Fibroblast of peridontal ligament (primary cell): Measurements from ENCODE around the gene ATP13A5.

Experiments
- DNase-seq: peaks from one replicate; pipeline ENCODE4 v3.0.0-alpha.2; 2010; ENCODE audit errors: extremely low read depth

Gene ATP13A5

GRCh38 chr3:193269343-193270028 is 109.1 kb downstream of the ATP13A5 start:
- no peak for DNase-seq

GRCh38 chr3:193262707-193263106 is 115.8 kb downstream of the ATP13A5 start:
- DNase-seq: no peak

- no peak for DNase-seq
These were observed 116.6 kb downstream of the ATP13A5 start for GRCh38 chr3:193261970-193262369.

- DNase-seq: no peak
These were observed 124.4 kb downstream of the ATP13A5 start for GRCh38 chr3:193253986-193254660.

- no peak for DNase-seq
These were observed 128.1 kb downstream of the ATP13A5 start for GRCh38 chr3:193250492-193250891.

GRCh38 chr3:193248848-193249468 is 129.6 kb downstream of the ATP13A5 start:
- DNase-seq: no peak

GRCh38 chr3:193243571-193243970 is 135.0 kb downstream of the ATP13A5 start:
- DNase-seq: no peak

GRCh38 chr3:193241716-193242115 is 136.8 kb downstream of the ATP13A5 start:
- no peak for DNase-seq

GRCh38 chr3:193240850-193241706 is 137.5 kb downstream of the ATP13A5 start, which contains the start of gene PLAAT1:
TSS of gene PLAAT1 (plus strand) at chr3:193241222. CDS start at chr3:193255651, 14,429 bp downstream.
- no peak for DNase-seq

- no peak for DNase-seq
These were observed 138.1 kb downstream of the ATP13A5 start for GRCh38 chr3:193240436-193240849.

- no peak for DNase-seq
These were observed 141.5 kb downstream of the ATP13A5 start for GRCh38 chr3:193237030-193237429.

GRCh38 chr3:193236599-193236998 is 142.0 kb downstream of the ATP13A5 start:
- no peak for DNase-seq

GRCh38 chr3:193231201-193231600 is 147.4 kb downstream of the ATP13A5 start:
- DNase-seq: no peak

GRCh38 chr3:193230610-193231009 is 147.9 kb downstream of the ATP13A5 start:
- no peak for DNase-seq

GRCh38 chr3:193229851-193230420 is 148.6 kb downstream of the ATP13A5 start:
- DNase-seq: no peak

GRCh38 chr3:193228206-193228605 is 150.3 kb downstream of the ATP13A5 start:
- no peak for DNase-seq

- DNase-seq: no peak
These were observed 153.0 kb downstream of the ATP13A5 start for GRCh38 chr3:193225302-193226125.
